K562 (cell line): ENCODE data around the gene SRGAP3. TPM values are rescaled to one million over a fixed set of nuclear protein-coding genes. Genes with fewer than 3 reads are reported as not detected.

Experiments used
- ATAC-seq: fragments of 200-7000 bp; cut with Tn5 transposase; 3 replicates; pipeline ENCODE4 v1.9.1; 2020; ENCODE audit warnings: moderate library complexity
- BruUV-seq: library from RNA; stranded (reverse); fragments of 400-500 nt; replicated peaks from 2 replicates; lab custom pipeline; 2021; lab: Mats Ljungman, UMichigan
- CTCF ChIA-PET: fragments of 300-600 bp; formaldehyde crosslinking; extraction: SDS; loops from one replicate; lab custom pipeline; 2021; ENCODE audit warnings: low intra/inter-chr PET ratio; lab: Yijun Ruan, JAX
- POLR2A ChIA-PET: fragments of 300-600, 350-650 bp; sonication (Branson Sonifier 250); formaldehyde crosslinking; extraction: SDS; loops from one replicate; lab custom pipeline; 2021; ENCODE audit warnings: antibody characterized with exemption, inconsistent platforms; lab: Yijun Ruan, JAX
- DNase-seq, 4 experiments: peaks; one replicate each; pipeline versions ENCODE4 v3.0.0 to v3.0.0-alpha.2; 2011 to 2018; ENCODE audit warnings: low spot score in 3 of 4, mixed read lengths in 3 of 4; ENCODE audit errors: extremely low read depth in 1 of 4
- FAIRE-seq: peaks from 2 replicates; lab custom pipeline; 2011; peaks lifted over from hg19 to GRCh38; lab: Jason Lieb, UNC
- H2AFZ ChIP-seq: 2 replicates; pipeline ENCODE4 v1.6.0; 2011; ENCODE audit warnings: low read depth, low read length, control low read depth, inconsistent platforms
- H3K27ac ChIP-seq: fragments of 200-600 bp; 3 replicates; pipeline ENCODE4 v1.8.0; 2011; ENCODE audit warnings: low read depth, mild to moderate bottlenecking, control low read depth, inconsistent platforms, low read length, moderate library complexity, mixed read lengths; ENCODE audit errors: extremely low read depth
- H3K27me3 ChIP-seq, 2 experiments: fragments of 300-600 bp in 1 of 2; 2 replicates in 1 of 2; 3 replicates in 1 of 2; pipeline versions ENCODE4 v1.6.0 to v1.8.0; 2011; ENCODE audit warnings: inconsistent platforms in 2 of 2, low read length in 2 of 2, mild to moderate bottlenecking in 1 of 2, mixed read lengths in 1 of 2, moderate library complexity in 1 of 2; ENCODE audit not compliant: control insufficient read depth in 2 of 2, insufficient read depth in 2 of 2
- H3K36me3 ChIP-seq: fragments of 300-600 bp; 3 replicates; pipeline ENCODE4 v1.8.0; 2011; ENCODE audit warnings: mild to moderate bottlenecking, low read length, inconsistent platforms; ENCODE audit not compliant: control insufficient read depth, insufficient read depth
- H3K4me1 ChIP-seq, 2 experiments: fragments of 200-600 bp in 1 of 2; replicated peaks in 1 of 2; 2 replicates in 1 of 2; 3 replicates in 1 of 2; pipeline versions ENCODE4 v1.5.1 to v1.8.0; 2011; ENCODE audit warnings: inconsistent platforms in 2 of 2, low read length in 2 of 2, mild to moderate bottlenecking in 1 of 2, mixed read lengths in 1 of 2, moderate library complexity in 1 of 2; ENCODE audit not compliant: control insufficient read depth in 2 of 2, insufficient read depth in 2 of 2
- H3K4me2 ChIP-seq: 2 replicates; pipeline ENCODE4 v1.6.1; 2011; ENCODE audit warnings: low read length, control low read depth, inconsistent platforms, mixed read lengths; ENCODE audit not compliant: insufficient read depth
- H3K4me3 ChIP-seq: fragments of 200-600 bp; sonication (generic), shearing (Covaris generic); 2 replicates; pipeline ENCODE4 v1.5.1; 2016; ENCODE audit warnings: control low read depth, inconsistent platforms
- H3K79me2 ChIP-seq: fragments of 200-600 bp; 3 replicates; pipeline ENCODE4 v1.8.0; 2011; ENCODE audit warnings: low read length, inconsistent platforms; ENCODE audit not compliant: control insufficient read depth, insufficient read depth
- H3K9ac ChIP-seq, 2 experiments: 2 replicates each; pipeline versions ENCODE4 v1.6.0 to v1.6.1; 2011; ENCODE audit warnings: low read depth in 2 of 2, low read length in 2 of 2, control low read depth in 1 of 2, inconsistent platforms in 1 of 2, mild to moderate bottlenecking in 1 of 2, mixed read lengths in 1 of 2; ENCODE audit not compliant: insufficient read depth in 1 of 2
- H3K9me1 ChIP-seq: one replicate; pipeline ENCODE4 v1.6.0; 2011; ENCODE audit warnings: inconsistent platforms, mild to moderate bottlenecking, low read length, moderate library complexity; ENCODE audit not compliant: control insufficient read depth, insufficient read depth
- H3K9me3 ChIP-seq: replicated peaks from 2 replicates; pipeline ENCODE4 v1.5.1; 2011; ENCODE audit warnings: low read depth, low read length, inconsistent platforms; ENCODE audit not compliant: control insufficient read depth, insufficient read depth
- H4K20me1 ChIP-seq: replicated peaks from 2 replicates; pipeline ENCODE4 v1.6.1; 2011; ENCODE audit warnings: low read length, inconsistent platforms, mixed read lengths; ENCODE audit not compliant: control insufficient read depth, insufficient read depth
- FUS ChIP-seq: fragments of 200-400 bp; formaldehyde crosslinking; optimal IDR thresholded peaks from 2 replicates; pipeline ENCODE3; 2017; ENCODE audit warnings: low read depth, low read length
- HNRNPUL1 ChIP-seq: fragments of 200-400 bp; formaldehyde crosslinking; IDR thresholded peaks from 2 replicates; pipeline ENCODE4 v1.6.1; 2017; ENCODE audit warnings: low read length
- MEIS2 ChIP-seq: fragments of 450-650 bp; IDR thresholded peaks from 2 replicates; pipeline ENCODE4 v1.6.1; 2014; ENCODE audit warnings: mild to moderate bottlenecking; ENCODE audit not compliant: partially characterized antibody
- NONO ChIP-seq, 2 experiments: fragments of 200-400 bp in 1 of 2; fragments of 450-650 bp in 1 of 2; formaldehyde crosslinking in 1 of 2; IDR thresholded peaks; 2 replicates each; pipeline ENCODE4 v1.6.1; 2017; ENCODE audit warnings: low read depth in 2 of 2, mild to moderate bottlenecking in 2 of 2, moderate library complexity in 2 of 2, low read length in 1 of 2
- PYGO2 ChIP-seq: fragments of 450-650 bp; IDR thresholded peaks from 2 replicates; pipeline ENCODE4 v1.6.1; 2016; ENCODE audit warnings: mild to moderate bottlenecking, missing genetic modification characterization, moderate library complexity, missing compliant biosample characterization
- RBM15 ChIP-seq: fragments of 200-400 bp; formaldehyde crosslinking; IDR thresholded peaks from 2 replicates; pipeline ENCODE4 v1.6.1; 2018; ENCODE audit warnings: mild to moderate bottlenecking, low read length, moderate library complexity; ENCODE audit not compliant: insufficient read depth
- SMARCE1 ChIP-seq: fragments of 450-650 bp; IDR thresholded peaks from 2 replicates; pipeline ENCODE4 v1.7.1; 2016; ENCODE audit warnings: mild to moderate bottlenecking
- WHSC1 ChIP-seq: IDR thresholded peaks from one replicate; pipeline ENCODE4 v1.6.1; 2012; ENCODE audit warnings: low read length, control low read depth, inconsistent platforms
- ZNF165 ChIP-seq: fragments of 250-450 bp; sonication (Bioruptor Pico); IDR thresholded peaks from 2 replicates; pipeline ENCODE4 v1.4.0; 2020; ENCODE audit warnings: borderline replicate concordance
- ZNF175 ChIP-seq: fragments of 200-800 bp; sonication (Bioruptor generic); IDR thresholded peaks from 2 replicates; pipeline ENCODE4 v1.6.1; 2016; ENCODE audit warnings: low read depth, mild to moderate bottlenecking, missing genetic modification characterization, missing compliant biosample characterization
- ZNF57 ChIP-seq: fragments of 450-650 bp; formaldehyde crosslinking; IDR thresholded peaks from 2 replicates; pipeline ENCODE4 v1.4.0; 2020; ENCODE audit warnings: mild to moderate bottlenecking, moderate library complexity
- WGBS: fragments of 100-300 bp; shearing (Covaris generic); methylation state at CpG from one replicate; pipeline ENCODE4 v1.1.6; 2016; ENCODE audit warnings: low coverage, mixed read lengths; ENCODE audit not compliant: insufficient coverage; ENCODE audit errors: missing lambda C conversion rate; 5-methylcytosine and 5-hydroxymethylcytosine counted together
- in situ Hi-C: fragments of 300-500 bp; cut with MboI; formaldehyde crosslinking; loops from 4 replicates; pipeline ENCODE4 v1.15.0; 2018; ENCODE audit warnings: inconsistent platforms, mixed read lengths
- intact Hi-C: fragments of 100-400 bp; cut with micrococcal nuclease; formaldehyde crosslinking; loops from 2 replicates; pipeline ENCODE4 v1.14.2; 2022
- polyA plus RNA-seq, 8 experiments: library from polyadenylated mRNA; depleted of rRNA in 4 of 8; stranded (reverse) in 5 of 8; unstranded in 3 of 8; fragments of >200 nt; fragmentation: Nextera tagmentation in 2 of 8; fragmentation: Illumina TruSeq in 1 of 8; extraction: Ambion mirVana in 2 of 8; extraction: Trizol in 1 of 8; gene quantifications; 2 replicates each; pipeline versions ENCODE4 v1.2.1 to v1.2.3, GENCODE V29; 2011 to 2014; ENCODE audit warnings: inconsistent platforms in 1 of 8, missing spikeins in 1 of 8
- total RNA-seq, 7 experiments: library from RNA; depleted of rRNA in 6 of 7; stranded (reverse); fragments of >200 nt in 6 of 7; fragmentation: Illumina TruSeq in 2 of 7; extraction: Trizol in 2 of 7; gene quantifications; 2 replicates each; pipeline versions ENCODE4 v1.2.1 to v1.2.3, GENCODE V29; 2011 to 2021; ENCODE audit warnings: low replicate concordance in 1 of 7
- TF ChIP-seq, protein P1 (sequence below): IDR thresholded peaks from 2 replicates; pipeline ENCODE4 v1.6.1; 2016; ENCODE audit warnings: missing genetic modification characterization, missing compliant biosample characterization
- TF ChIP-seq, protein P2 (sequence below): sonication (generic); formaldehyde crosslinking; IDR thresholded peaks from 2 replicates; pipeline ENCODE4 v1.8.1; 2022; ENCODE audit warnings: missing genetic modification reagents
- TF ChIP-seq, protein P3 (sequence below): fragments of 250-450 bp; sonication (Bioruptor Pico); IDR thresholded peaks from 2 replicates; pipeline ENCODE4 v1.4.0; 2020

Gene SRGAP3
- total and polyA plus RNA-seq, 9 of the 15 experiments (the other 6 are each of a cell fraction or from before 2014, with no cell fraction given), result 0.11 to 0.85 (median 0.35) TPM; not detected in 2

DNA sequence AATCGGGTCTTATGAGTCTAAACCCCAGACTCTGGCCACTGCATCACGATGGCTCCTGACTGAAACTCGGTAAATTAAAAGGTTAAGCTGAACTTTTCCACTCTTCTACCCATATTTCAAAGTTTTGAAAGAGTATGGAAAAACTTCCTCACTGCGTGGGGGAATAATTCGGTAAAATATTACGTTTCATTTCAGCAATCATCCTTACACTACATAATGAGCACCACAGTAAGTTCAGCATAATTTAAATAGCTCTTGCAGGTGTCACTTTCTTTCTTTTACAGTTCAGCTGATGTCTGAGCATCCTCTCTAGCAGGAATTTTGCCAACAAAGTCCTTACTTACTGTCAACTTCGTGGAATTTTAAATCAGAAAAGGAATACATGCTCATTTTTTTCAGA, 17.5 kb downstream of the SRGAP3 start (continued):
- TF ChIP-seq, protein P1, sequence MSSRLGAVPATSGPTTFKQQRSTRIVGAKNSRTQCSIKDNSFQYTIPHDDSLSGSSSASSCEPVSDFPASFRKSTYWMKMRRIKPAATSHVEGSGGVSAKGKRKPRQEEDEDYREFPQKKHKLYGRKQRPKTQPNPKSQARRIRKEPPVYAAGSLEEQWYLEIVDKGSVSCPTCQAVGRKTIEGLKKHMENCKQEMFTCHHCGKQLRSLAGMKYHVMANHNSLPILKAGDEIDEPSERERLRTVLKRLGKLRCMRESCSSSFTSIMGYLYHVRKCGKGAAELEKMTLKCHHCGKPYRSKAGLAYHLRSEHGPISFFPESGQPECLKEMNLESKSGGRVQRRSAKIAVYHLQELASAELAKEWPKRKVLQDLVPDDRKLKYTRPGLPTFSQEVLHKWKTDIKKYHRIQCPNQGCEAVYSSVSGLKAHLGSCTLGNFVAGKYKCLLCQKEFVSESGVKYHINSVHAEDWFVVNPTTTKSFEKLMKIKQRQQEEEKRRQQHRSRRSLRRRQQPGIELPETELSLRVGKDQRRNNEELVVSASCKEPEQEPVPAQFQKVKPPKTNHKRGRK (tag), result no peak
- TF ChIP-seq NONO (IDR thresholded peaks at IDR 0.05; ENCODE audit: low read depth in 2 of 2, low read length in 1 of 2) (no peak), RBM15 (no peak), HNRNPUL1 (no peak), WHSC1 (no peak), ZNF175 (CRISPR knock-in tag) (no peak), ZNF165 (no peak)

DNA sequence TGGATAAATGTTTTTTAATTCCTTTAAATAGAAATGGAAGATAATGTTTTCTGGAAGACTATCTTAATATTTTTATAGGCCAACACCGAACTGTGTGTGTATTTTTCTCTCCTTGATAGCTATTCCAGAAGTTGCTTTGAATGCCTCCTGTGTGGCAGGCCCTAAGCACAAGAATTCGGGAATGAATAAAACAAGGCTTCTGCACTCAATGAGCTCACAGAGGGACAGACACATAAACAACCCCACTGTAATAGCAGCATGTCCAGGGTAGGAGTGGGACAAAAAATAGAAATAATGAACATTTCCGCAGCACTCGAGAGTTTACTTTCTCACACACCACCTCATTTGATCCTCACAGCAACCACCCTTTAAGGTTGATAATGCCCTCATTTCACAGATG, 18.0 kb downstream of the SRGAP3 start:
- ATAC-seq (no peak), FAIRE-seq (no peak), DNase-seq (no peak)
- Histone ChIP-seq H3K4me1 (no peaks in the 10 kb centered on the region), H3K9me1 (no peaks in the 10 kb centered on the region), H3K4me2 (no peak overlapping the region), H3K9me3 (no peaks in the 10 kb centered on the region), H3K27ac (no peak overlapping the region), H2AFZ (no peak overlapping the region), H3K4me3 (no peak overlapping the region), H3K36me3 (no peaks in the 10 kb centered on the region), H4K20me1 (no peaks in the 10 kb centered on the region), H3K27me3 (peaks cover 46 to 48% of the 10 kb centered on the region in 2 experiments), H3K9ac (no peak overlapping the region), H3K79me2 (no peaks in the 10 kb centered on the region)
- intact Hi-C loops (no loop called here), in situ Hi-C loops (no loop called here)
- 0% methylated on average over 4 of the region's 4 CpGs for WGBS
- BruUV-seq, result no TSS peak
- POLR2A ChIA-PET, result interaction anchor here (1.0 kb wide), 1 partner anchor 158 kb away, joined by 3 read pairs; no protein-coding TSS in a partner anchor
- CTCF ChIA-PET, result no interaction called here
- no peak for TF ChIP-seq SMARCE1
- TF ChIP-seq, protein P2, sequence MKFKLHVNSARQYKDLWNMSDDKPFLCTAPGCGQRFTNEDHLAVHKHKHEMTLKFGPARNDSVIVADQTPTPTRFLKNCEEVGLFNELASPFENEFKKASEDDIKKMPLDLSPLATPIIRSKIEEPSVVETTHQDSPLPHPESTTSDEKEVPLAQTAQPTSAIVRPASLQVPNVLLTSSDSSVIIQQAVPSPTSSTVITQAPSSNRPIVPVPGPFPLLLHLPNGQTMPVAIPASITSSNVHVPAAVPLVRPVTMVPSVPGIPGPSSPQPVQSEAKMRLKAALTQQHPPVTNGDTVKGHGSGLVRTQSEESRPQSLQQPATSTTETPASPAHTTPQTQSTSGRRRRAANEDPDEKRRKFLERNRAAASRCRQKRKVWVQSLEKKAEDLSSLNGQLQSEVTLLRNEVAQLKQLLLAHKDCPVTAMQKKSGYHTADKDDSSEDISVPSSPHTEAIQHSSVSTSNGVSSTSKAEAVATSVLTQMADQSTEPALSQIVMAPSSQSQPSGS (CRISPR knock-in tag), result no peak
- no peak for TF ChIP-seq FUS
- no peak for TF ChIP-seq PYGO2 (tag)
- TF ChIP-seq ZNF57 (CRISPR knock-in tag), result no peak
- TF ChIP-seq MEIS2, result no peak
- TF ChIP-seq, protein P3, sequence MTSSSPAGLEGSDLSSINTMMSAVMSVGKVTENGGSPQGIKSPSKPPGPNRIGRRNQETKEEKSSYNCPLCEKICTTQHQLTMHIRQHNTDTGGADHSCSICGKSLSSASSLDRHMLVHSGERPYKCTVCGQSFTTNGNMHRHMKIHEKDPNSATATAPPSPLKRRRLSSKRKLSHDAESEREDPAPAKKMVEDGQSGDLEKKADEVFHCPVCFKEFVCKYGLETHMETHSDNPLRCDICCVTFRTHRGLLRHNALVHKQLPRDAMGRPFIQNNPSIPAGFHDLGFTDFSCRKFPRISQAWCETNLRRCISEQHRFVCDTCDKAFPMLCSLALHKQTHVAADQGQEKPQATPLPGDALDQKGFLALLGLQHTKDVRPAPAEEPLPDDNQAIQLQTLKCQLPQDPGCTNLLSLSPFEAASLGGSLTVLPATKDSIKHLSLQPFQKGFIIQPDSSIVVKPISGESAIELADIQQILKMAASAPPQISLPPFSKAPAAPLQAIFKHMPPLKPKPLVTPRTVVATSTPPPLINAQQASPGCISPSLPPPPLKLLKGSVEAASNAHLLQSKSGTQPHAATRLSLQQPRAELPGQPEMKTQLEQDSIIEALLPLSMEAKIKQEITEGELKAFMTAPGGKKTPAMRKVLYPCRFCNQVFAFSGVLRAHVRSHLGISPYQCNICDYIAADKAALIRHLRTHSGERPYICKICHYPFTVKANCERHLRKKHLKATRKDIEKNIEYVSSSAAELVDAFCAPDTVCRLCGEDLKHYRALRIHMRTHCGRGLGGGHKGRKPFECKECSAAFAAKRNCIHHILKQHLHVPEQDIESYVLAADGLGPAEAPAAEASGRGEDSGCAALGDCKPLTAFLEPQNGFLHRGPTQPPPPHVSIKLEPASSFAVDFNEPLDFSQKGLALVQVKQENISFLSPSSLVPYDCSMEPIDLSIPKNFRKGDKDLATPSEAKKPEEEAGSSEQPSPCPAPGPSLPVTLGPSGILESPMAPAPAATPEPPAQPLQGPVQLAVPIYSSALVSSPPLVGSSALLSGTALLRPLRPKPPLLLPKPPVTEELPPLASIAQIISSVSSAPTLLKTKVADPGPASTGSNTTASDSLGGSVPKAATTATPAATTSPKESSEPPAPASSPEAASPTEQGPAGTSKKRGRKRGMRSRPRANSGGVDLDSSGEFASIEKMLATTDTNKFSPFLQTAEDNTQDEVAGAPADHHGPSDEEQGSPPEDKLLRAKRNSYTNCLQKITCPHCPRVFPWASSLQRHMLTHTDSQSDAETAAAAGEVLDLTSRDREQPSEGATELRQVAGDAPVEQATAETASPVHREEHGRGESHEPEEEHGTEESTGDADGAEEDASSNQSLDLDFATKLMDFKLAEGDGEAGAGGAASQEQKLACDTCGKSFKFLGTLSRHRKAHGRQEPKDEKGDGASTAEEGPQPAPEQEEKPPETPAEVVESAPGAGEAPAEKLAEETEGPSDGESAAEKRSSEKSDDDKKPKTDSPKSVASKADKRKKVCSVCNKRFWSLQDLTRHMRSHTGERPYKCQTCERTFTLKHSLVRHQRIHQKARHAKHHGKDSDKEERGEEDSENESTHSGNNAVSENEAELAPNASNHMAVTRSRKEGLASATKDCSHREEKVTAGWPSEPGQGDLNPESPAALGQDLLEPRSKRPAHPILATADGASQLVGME (CRISPR knock-in tag), result no peak
